Urothelium cell line (cell line): ENCODE results near the gene KSR1.
"Not testable (repeated sequence)": the region's sequence is repeated elsewhere in the genome, so short reads cannot be mapped to it uniquely, and the experiment has no call there.

Experiments used
- DNase-seq: peaks from one replicate; pipeline ENCODE4 v3.0.0; 2011; ENCODE audit warnings: low spot score, mixed read lengths
- FAIRE-seq: peaks from 2 replicates; lab custom pipeline; 2011; peaks lifted over from hg19 to GRCh38; lab: Jason Lieb, UNC

KSR1 gene

DNA sequence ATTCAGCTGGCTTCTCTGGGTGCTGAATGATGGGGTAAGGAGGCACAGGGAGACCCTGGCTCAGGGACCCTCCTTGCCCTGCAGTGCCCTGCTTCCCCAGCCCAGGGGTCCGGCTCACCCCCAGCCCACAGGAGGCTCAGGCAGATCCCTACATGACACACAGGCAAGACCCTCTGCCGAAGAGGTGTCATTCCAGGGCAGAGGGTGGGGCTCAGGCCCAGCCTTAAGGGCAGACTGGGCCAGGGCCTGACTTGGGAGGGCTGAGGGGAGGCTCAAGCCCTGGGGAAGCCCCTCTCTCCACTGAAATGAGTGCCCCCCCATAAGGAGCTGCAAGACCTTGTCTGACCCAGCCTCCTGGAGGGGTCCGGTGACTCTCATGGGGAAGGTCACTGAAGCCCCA lies 30.3 kb upstream of the KSR1 start:
- FAIRE-seq = no peak
- no peak for DNase-seq

DNA sequence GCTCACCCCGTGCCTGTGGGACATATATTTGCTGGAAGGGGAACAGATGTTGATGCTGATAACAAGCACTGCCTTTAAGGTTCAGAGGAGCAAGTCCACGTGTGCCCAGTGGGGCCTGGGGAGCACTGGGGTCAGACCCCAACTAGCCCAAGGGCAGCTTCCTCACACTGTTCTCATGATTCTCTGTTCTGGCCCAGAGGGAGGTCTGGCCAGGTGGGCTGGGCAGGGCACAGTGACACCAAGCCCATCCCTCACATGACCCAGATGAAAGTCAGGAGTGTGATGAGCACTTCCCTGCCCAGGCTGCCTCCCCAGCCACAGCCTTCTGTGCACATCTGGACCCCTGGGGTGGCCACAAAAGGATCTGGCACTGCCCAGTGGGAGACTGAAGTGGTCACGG lies 29.8 kb upstream of the KSR1 start:
- not testable (repeated sequence) for DNase-seq
- peak; percentile 42 for FAIRE-seq

DNA sequence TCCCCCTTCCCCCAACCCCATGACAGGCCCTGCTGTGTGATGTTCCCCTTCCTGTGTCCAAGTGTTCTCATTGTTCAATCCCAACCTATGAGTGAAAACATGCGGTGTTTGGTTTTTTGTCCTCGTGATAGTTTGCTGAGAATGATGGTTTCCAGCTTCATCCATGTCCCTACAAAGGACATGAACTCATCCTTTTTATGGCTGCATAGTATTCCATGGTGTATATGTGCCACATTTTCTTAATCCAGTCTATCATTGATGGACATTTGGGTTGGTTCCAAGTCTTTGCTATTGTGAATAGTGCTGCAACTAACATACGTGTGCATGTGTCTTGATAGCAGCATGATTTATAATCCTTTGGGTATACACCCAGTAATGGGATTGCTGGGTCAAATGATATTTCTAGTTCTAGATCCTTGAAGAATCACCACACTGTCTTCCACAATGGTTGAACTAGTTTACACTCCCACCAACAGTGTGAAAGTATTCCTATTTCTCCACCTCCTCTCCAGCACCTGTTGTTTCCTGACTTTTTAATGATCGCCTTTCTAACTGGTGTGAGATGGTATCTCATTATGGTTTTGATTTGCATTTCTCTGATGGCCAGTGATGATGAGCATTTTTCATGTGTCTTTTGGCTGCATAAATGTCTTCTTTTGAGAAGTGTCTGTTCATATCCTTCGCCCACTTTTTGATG lies 28.9 kb upstream of the KSR1 start:
- DNase-seq, FAIRE-seq: not testable (repeated sequence)

DNA sequence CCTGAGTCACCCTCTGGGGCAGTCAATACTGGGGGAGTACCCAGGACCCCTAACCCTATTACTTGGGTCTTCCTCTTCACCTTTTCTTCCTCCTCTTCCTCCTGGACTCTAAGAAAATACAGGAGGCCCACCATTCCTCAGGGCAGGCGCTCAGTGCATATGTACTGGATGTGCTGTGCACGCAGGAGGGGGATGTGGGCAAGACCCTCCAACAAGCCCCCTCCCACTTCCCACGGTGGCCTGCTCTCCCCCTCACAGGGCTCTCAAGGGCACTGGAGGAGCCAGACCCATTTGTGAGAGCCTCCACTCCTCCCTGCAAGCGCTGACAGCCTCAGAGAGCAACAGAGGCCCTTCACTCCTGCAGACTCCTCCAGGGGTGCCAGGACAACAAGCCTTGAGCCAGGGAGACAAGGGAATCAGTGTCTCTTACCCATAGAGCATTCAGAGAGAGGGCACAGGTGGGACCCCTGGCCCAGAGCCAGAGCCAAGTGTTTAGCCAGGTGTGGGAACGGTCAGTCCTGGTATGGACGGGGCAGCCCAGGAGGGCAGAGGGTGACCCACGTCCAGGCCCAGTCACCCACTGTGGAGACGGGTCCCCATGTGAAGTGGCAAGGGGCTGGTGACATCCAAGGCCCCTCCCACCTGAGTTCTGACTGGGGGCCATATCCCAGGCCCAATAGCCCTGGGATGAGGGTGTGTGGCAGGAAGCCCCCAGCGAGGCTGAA lies 27.3 kb upstream of the KSR1 start:
- DNase-seq (no peak), FAIRE-seq (no peak)

DNA sequence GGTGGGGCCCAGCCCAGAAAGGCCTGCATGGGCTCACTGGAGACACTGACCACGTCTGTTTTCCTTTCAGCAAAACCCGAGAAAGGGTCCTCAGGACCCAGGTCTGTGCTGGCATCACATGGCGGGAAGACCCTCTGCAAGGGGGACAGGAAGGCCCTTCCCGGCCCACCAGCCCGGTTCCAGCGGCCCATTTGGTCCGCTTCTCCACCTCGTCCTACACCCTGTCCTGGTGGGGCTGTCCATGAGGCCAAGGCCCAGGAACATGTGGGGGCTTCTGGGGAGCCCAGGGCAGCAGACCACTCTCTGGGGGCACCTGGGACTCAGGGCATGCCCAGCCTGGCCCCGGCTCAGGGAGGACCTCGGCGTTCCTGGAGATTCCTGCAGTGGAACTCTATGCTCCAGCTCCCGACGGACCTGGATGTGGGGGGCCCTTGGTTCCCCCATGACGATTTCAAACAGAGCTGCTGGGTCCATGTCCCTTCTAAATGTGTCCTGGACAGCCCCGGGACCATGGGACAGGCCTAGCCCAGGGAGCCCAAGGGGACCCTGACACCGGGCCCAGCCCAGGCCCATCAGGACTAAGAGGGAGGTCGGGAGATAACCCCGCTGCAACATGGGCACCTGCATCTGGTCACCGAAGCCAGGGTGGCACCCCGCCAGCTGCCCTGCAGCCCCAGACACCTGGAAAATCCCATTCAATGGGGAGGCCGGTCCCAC lies 26.4 kb upstream of the KSR1 start:
- FAIRE-seq = no peak
- DNase-seq = no peak

DNA sequence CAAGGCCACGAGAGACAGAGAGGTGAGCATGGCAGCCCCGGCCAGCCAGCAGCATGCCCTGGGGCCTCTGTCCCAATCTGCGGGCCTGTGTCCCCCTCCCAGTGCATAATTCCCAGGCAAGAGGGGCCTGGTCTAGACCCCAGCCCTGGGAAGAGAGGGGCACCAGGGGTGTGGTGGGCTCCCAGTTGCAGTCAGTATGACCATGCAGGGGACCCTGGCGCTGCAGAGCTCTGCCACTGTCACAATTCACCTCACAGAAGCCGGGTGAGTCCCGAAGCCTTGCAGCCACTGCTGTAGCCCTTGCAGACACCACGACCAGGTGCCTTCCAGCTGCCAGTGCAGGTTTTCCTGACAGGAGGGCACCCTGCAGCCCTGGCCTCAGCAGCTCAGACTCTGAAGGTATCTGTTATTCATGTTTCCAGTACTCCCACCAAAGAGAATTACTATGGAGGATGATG lies 25.8 kb upstream of the KSR1 start:
- DNase-seq = no peak
- FAIRE-seq = no peak

DNA sequence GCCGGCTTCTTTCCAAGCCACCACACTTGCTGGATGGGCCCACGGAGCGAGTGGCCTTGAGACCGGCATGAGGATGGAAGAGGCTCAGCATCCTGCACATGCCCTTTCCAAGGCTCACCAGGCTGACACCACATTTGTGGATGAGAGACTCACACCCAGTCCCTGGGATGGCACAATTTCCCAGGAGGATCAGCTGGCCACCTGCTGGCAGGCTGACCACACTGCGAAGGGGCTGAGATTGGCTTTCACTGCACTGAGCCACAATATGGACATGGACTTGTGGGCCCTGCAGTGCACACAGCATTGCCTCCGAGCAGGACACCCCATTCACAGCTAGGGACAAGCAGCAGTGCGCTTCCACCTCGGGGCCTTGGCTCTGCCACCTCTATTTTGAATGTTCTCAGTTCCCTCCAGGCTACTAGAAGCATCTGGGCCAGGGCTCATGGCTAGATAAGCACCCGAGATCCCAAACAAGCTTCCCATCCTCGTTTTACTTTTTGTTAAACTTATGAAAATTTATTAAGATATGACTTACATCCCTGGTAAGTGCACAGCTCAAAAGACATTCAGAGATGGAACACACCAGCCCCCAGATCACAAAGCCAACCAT lies 25.3 kb upstream of the KSR1 start:
- peak; percentile 77 for FAIRE-seq

DNA sequence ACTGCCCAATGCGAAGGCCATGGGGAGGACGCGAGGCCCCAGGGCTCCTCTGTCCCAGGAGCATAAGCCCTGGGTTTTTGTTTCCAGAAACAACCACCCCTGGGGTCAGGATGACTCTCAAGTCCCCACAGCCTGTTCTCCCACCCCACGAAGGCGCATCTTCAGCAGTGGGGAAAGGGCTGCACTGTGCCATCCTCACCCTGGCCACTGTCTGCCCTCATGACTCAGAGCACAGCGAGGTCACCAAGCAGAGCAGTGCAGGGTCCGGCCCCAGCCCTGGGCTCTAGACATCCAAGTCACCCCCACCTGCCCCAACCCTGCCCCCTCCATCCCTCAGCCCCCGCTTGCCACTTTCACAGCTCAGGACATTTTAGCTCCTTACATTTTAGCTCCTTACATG lies 22.7 kb upstream of the KSR1 start:
- DNase-seq = no peak
- FAIRE-seq = no peak

More for the DNA sequence above, 25.3 kb upstream of the KSR1 start:
- peak; percentile 33 for DNase-seq

DNA sequence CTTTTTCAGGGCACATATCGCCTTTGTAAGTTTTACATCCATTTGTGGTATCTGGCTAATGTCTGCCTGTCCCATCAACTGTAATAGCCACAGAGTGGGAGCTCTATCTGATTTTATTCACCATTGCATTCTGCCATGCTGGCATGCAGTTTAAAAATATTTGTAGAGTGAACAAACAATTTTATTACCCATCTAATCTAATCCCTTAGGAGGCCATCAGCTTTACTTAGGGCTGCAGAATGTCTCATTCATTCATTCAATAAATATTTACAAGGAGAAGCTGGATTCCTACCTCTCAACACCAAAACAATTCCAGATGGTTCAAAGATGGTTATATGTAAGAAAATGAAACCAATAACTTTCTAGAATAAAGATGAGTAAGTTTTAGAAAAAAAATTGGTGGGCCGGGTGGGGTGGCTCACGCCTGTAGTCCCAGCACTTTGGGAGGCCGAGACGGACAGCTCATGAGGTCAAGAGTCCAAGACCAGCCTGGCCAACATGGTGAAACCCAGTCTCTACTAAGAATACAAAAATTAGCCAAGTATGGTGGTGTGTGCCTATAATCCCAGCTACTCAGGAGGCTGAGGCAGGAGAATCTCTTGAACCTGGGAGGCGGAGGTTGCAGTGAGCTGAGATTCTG lies 20.7 kb upstream of the KSR1 start:
- FAIRE-seq, DNase-seq: not testable (repeated sequence)

DNA sequence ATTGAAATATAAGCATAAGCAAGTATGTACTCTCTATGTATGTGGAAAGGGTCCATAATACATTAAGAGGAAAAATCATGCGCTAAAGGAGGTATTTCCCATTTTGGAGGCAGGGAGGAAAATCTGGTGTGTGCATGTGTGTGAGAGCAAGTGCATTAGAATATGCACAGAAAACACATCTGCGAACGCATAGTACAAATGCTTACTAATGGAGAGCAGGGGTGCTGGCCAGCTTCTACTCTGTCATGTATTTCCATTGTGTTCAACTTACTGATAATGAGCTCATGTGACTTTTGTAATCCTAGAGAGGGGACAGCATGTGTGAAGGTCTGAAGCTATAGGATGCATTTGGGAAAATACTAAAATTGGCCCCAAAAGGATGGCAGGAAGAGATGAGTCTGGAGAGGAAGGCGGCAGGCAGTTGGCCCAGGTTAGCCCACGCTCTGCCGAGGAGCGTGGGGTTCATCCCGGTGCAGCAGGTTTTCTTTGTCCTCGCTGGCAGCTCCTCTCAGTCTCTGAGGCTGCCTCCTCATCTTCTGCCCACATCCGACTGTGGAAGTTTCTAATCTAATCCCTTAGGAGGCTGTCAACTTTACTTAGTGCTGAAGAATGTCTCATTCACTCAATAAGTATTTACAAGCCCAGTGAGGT lies 17.8 kb upstream of the KSR1 start:
- DNase-seq (no peak), FAIRE-seq (no peak)

DNA sequence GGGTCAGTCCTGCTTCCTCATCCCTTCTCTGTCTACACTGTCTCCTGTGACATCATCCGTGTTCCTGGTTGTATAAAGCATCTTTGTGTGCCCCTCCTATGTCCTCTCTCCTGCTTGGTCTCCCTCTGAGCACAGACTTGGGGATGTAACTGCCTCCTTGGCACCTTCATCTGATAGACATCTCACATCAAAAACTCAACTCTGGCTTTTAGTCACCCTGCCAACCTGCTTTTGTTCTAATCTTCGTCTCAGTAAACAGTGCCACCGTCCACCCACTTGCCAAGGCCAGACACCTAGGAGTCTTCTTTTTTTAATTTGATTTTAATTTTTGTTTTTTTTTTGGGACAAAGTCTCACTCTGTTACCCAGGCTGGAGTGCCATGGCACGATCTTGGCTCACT lies 16.9 kb upstream of the KSR1 start:
- DNase-seq (no peak), FAIRE-seq (no peak)

DNA sequence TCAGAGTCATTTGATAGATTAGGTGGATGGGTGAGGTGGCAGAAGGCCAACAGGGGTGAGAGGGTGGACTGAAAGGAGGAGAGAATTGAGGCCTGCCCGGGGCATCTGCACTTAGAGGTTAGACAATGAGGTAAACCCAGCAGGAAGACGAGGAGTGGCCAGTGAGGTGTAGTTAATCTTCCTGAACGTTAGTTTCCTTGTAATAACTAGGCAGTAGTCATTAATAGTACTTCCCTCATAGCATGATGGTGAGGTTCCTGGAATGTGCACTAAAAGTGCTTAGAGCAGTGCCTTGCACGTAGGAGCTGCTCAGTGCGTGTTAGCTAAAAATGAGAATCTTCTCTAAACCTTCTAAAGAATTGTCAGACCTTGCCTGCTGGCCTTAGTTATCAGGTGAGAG lies 13.5 kb upstream of the KSR1 start:
- no peak for DNase-seq
- FAIRE-seq = no peak

DNA sequence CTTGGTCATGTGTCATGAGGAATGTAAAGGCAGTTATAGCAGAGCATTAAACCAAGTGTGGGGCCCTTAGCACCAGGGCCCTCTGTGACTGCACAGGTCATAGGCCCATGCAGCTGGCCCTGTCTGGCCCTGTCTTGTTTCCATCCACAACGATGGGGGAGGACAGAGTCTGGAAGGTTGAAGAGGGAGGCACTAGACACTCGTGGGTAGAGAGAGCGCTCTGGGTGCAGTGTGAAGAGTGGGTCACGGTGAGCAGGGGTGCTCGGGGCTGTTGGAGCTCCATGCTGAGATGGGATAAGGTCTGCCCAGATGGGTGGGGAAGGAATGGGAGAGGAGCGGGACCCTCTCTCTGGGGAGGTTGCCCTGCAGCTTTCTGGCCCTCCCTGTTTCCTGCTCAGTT lies 12.8 kb upstream of the KSR1 start:
- DNase-seq (no peak), FAIRE-seq (no peak)

DNA sequence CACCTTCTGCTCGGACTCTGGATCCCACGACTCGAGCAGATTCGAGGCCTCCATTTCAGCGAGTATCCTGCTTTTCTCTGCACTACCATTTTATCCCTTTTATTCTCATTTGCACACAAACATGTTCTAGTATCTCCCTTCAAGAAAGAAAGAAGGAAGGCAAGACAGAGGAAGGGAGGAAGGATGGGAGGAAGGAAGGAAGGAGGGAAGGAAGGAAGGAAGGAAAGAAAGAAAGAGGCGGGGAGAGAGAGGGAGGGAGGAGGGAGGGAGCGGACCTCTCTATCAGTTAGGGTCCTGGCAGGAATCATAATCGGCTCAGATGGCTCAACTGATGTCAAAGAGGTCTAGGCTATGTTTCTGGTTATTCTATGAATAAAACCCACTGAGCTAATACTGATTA lies 10.3 kb upstream of the KSR1 start:
- FAIRE-seq (no peak), DNase-seq (no peak)

DNA sequence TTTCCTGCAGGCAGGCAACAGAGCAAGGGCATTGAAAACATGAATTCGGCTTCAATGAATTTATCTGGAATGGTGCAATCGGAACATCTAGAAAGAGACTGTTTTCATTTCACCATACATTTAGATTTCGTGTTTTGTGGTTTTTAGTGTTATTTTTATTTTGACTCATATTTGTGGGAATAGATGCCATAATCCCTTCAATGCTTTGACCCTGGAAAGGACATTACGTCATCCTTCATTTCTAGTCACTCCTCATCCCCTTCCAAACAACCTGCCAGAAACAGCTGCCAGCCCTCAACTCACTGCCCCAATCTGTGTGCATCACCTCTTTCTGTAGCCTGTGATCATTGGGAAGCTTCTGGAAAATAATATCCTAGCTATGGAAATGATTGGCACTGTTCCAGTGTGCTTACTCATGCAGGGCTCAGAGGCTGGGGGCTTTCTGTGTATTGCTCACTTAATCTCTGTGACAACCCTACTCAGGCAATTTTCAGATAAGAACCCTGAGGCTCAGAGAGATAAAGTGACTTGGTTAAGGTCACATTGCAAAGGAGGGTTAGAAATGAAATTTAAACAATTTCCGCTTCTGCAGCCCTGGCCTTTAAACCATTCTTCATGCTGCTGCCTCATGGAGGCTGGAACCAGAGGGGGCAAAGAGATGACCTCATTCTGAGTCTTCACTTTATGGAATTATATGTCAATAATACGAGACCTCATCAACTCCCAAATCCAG lies 9.5 kb upstream of the KSR1 start:
- FAIRE-seq (no peak), DNase-seq (peak; percentile 52)

DNA sequence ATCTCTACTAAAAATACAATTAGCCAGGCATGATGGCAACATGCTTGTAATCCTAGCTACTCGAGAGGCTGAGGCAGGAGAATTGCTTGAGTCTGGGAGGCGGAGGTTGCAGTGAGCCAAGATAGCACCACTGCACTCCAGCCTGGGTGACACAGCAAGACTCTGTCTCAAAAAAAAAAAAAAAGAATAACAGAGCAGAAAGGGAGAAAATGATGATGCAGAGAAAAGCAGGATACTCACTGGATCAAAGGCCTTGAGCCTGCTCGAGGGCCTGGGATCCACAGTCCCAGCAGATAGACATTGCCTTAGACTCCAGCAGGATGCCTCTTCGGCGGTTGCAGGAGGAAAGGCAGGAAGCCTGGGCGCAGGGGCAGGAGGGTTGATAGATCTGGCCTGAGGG lies 7.7 kb upstream of the KSR1 start:
- FAIRE-seq, DNase-seq: not testable (repeated sequence)

DNA sequence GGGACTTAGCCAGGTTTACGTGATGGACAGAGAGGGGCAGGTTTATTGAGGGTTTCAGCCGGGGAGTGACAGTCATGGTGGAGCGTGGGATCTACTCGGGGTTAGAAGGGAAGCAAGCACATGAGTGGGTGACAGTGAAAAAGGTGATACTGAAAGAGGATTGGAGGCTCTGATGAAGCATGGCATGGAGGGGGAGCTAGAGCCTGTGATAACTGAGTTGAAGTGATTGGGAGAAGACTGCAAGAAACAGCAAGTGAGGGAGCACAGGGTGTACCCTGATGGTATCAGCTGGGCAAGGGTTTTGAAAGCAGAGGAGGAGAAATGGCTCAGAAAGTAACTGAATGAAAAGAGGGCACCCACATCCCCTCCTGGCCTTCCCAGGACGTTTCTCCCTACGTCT lies 6.7 kb upstream of the KSR1 start:
- FAIRE-seq (no peak), DNase-seq (no peak)

DNA sequence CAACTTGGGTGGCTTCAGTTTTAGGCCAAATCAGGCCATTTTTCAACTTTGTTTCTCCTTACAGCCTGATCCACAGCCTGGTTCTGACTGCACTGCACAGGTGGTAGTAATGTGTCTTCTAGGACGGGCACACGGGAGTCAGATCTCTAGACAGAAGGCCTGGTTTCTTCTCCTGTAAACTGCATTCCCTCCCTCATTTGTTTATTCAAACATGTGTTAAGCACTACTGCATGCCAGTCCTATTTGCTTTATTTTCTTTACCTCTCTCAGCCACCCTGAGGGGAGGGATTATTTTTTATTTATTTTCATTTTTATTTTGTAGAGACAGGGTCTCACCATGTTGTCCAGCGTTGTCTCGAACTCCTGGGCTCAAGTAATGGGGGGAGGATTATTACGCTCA lies 6.3 kb upstream of the KSR1 start:
- DNase-seq (no peak), FAIRE-seq (no peak)

DNA sequence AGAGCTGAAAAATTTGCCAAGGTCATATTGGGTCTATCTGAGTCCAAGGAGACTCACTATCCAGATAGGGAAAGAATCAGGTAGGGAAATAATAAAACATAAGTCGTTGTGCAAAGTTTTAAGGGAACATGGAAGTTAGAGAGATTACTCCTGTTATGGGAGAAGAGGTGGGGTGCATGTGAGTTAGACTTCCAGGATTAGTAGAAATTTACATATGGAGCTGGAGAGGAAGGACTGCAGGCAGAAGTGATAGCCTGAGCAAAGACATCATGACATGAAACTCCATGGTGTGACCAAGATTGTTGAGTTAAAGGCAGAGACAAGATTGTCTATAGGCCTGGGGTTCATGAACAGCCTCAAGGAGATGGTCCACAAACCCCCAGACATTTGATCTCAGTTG lies 5.8 kb upstream of the KSR1 start:
- FAIRE-seq (no peak), DNase-seq (no peak)

DNA sequence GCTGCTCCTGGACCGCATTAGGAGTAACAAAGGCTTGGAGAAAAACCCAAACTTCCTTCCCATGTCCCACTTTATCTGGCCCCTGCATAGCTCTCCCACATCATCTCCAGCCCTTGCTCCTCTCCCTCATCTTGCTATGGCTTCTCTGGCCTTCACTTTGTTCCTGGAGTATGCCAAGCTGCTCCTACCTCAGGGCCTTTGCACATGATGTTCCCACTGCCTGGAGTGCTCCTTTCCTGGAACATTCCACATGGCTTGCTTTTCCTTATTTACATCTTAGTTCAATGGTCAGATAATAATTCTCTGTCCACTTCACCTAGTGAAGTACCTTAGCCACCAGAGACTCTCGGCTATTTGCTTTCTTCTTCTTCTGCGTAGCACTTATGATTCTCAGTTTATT lies 4.3 kb upstream of the KSR1 start:
- DNase-seq = no peak

More for the DNA sequence above, 4.3 kb upstream of the KSR1 start:
- no peak for FAIRE-seq
